ENCODE results near the gene VWA5B1. TPM values are rescaled to one million over a fixed set of nuclear protein-coding genes. Genes with fewer than 3 reads are reported as not detected.

The VWA5B1 gene
- total RNA-seq (2012; rRNA removed): not detected in 2 replicates

GRCh38 chr1:20290624-20291597 is at the start of gene VWA5B1:
VWA5B1 (plus strand) TSS chr1:20290875; CDS start chr1:20310602, 19,727 bp downstream.
- Histone ChIP-seq H3K9ac (ENCODE audit: low read depth, low read length) (no peak within 1 kb of the TSS), H3K36me3 (ENCODE audit: insufficient read depth, low read length) (no peaks in the 10 kb centered on the region), H3K4me2 (ENCODE audit: low read length) (no peak within 1 kb of the TSS), H3K4me3 (ENCODE audit: low read length) (no peak within 1 kb of the TSS), H3K9me3 (replicated peaks; ENCODE audit: low read length) (no peaks in the 10 kb centered on the region), H3K27me3 (ENCODE audit: control insufficient read depth, insufficient read depth, low read length) (peaks cover 49% of the 10 kb centered on the region), H3K4me1 (ENCODE audit: control insufficient read depth, insufficient read depth, low read length) (no peaks in the 10 kb centered on the region)

GRCh38 chr1:20242890-20243479 is 47.7 kb upstream of the VWA5B1 start:
- no peak overlapping the region for H3K4me2 ChIP-seq (ENCODE audit: low read length)
- H3K27me3 ChIP-seq (ENCODE audit: control insufficient read depth, insufficient read depth, low read length): peaks cover 34% of the 10 kb centered on the region
- no peaks in the 10 kb centered on the region for H3K9me3 ChIP-seq (replicated peaks; ENCODE audit: low read length)
- H3K4me1 ChIP-seq (ENCODE audit: control insufficient read depth, insufficient read depth, low read length): no peaks in the 10 kb centered on the region
- H3K9ac ChIP-seq (ENCODE audit: low read depth, low read length): no peak overlapping the region
- no peak overlapping the region for H3K4me3 ChIP-seq (ENCODE audit: low read length)
- H3K36me3 ChIP-seq (ENCODE audit: insufficient read depth, low read length): no peaks in the 10 kb centered on the region

GRCh38 chr1:20248971-20249612 is 41.6 kb upstream of the VWA5B1 start:
- no peaks in the 10 kb centered on the region for H3K36me3 ChIP-seq (ENCODE audit: insufficient read depth, low read length)
- H3K27me3 ChIP-seq (ENCODE audit: control insufficient read depth, insufficient read depth, low read length): peaks cover 11% of the 10 kb centered on the region
- no peaks in the 10 kb centered on the region for H3K4me1 ChIP-seq (ENCODE audit: control insufficient read depth, insufficient read depth, low read length)
- H3K9me3 ChIP-seq (replicated peaks; ENCODE audit: low read length): no peaks in the 10 kb centered on the region
- no peak overlapping the region for H3K4me2 ChIP-seq (ENCODE audit: low read length)
- H3K9ac ChIP-seq (ENCODE audit: low read depth, low read length): no peak overlapping the region
- no peak overlapping the region for H3K4me3 ChIP-seq (ENCODE audit: low read length)

GRCh38 chr1:20250340-20250989 is 40.2 kb upstream of the VWA5B1 start:
- H3K4me2 ChIP-seq (ENCODE audit: low read length): no peak overlapping the region
- peaks cover 2% of the 10 kb centered on the region for H3K4me1 ChIP-seq (ENCODE audit: control insufficient read depth, insufficient read depth, low read length)
- H3K9me3 ChIP-seq (replicated peaks; ENCODE audit: low read length): no peaks in the 10 kb centered on the region
- H3K4me3 ChIP-seq (ENCODE audit: low read length): no peak overlapping the region
- no peaks in the 10 kb centered on the region for H3K36me3 ChIP-seq (ENCODE audit: insufficient read depth, low read length)
- peaks cover 7% of the 10 kb centered on the region for H3K27me3 ChIP-seq (ENCODE audit: control insufficient read depth, insufficient read depth, low read length)
- no peak overlapping the region for H3K9ac ChIP-seq (ENCODE audit: low read depth, low read length)

- Histone ChIP-seq H3K4me1 (ENCODE audit: control insufficient read depth, insufficient read depth, low read length) (peaks cover 8% of the 10 kb centered on the region), H3K4me2 (ENCODE audit: low read length) (no peak overlapping the region), H3K27me3 (ENCODE audit: control insufficient read depth, insufficient read depth, low read length) (peaks cover 6% of the 10 kb centered on the region), H3K36me3 (ENCODE audit: insufficient read depth, low read length) (no peaks in the 10 kb centered on the region), H3K4me3 (ENCODE audit: low read length) (no peak overlapping the region), H3K9me3 (replicated peaks; ENCODE audit: low read length) (no peaks in the 10 kb centered on the region), H3K9ac (ENCODE audit: low read depth, low read length) (no peak overlapping the region)
Measured at GRCh38 chr1:20252587-20252986, 38.1 kb upstream of the VWA5B1 start.

- Histone ChIP-seq H3K4me2 (ENCODE audit: low read length) (peak overlapping the region; percentile 44), H3K36me3 (ENCODE audit: insufficient read depth, low read length) (no peaks in the 10 kb centered on the region), H3K9me3 (replicated peaks; ENCODE audit: low read length) (no peaks in the 10 kb centered on the region), H3K4me1 (ENCODE audit: control insufficient read depth, insufficient read depth, low read length) (peaks cover 8% of the 10 kb centered on the region), H3K9ac (ENCODE audit: low read depth, low read length) (no peak overlapping the region), H3K4me3 (ENCODE audit: low read length) (peak overlapping the region; percentile 7), H3K27me3 (ENCODE audit: control insufficient read depth, insufficient read depth, low read length) (peaks cover 21% of the 10 kb centered on the region)
Measured at GRCh38 chr1:20255666-20256065, 35.0 kb upstream of the VWA5B1 start.

GRCh38 chr1:20259646-20260045 is 31.0 kb upstream of the VWA5B1 start:
- Histone ChIP-seq H3K27me3 (ENCODE audit: control insufficient read depth, insufficient read depth, low read length) (peaks cover 32% of the 10 kb centered on the region), H3K4me1 (ENCODE audit: control insufficient read depth, insufficient read depth, low read length) (peaks cover 8% of the 10 kb centered on the region), H3K9me3 (replicated peaks; ENCODE audit: low read length) (no peaks in the 10 kb centered on the region), H3K4me2 (ENCODE audit: low read length) (no peak overlapping the region), H3K9ac (ENCODE audit: low read depth, low read length) (no peak overlapping the region), H3K4me3 (ENCODE audit: low read length) (no peak overlapping the region), H3K36me3 (ENCODE audit: insufficient read depth, low read length) (no peaks in the 10 kb centered on the region)

- Histone ChIP-seq H3K36me3 (ENCODE audit: insufficient read depth, low read length) (no peaks in the 10 kb centered on the region), H3K9me3 (replicated peaks; ENCODE audit: low read length) (no peaks in the 10 kb centered on the region), H3K27me3 (ENCODE audit: control insufficient read depth, insufficient read depth, low read length) (peaks cover 42% of the 10 kb centered on the region), H3K4me3 (ENCODE audit: low read length) (no peak overlapping the region), H3K4me1 (ENCODE audit: control insufficient read depth, insufficient read depth, low read length) (no peaks in the 10 kb centered on the region), H3K9ac (ENCODE audit: low read depth, low read length) (no peak overlapping the region), H3K4me2 (ENCODE audit: low read length) (no peak overlapping the region)
Measured at GRCh38 chr1:20261095-20261494, 29.6 kb upstream of the VWA5B1 start.

- no peak overlapping the region for H3K4me3 ChIP-seq (ENCODE audit: low read length)
- H3K9me3 ChIP-seq (replicated peaks; ENCODE audit: low read length): no peaks in the 10 kb centered on the region
- H3K9ac ChIP-seq (ENCODE audit: low read depth, low read length): no peak overlapping the region
- H3K4me2 ChIP-seq (ENCODE audit: low read length): no peak overlapping the region
- H3K4me1 ChIP-seq (ENCODE audit: control insufficient read depth, insufficient read depth, low read length): no peaks in the 10 kb centered on the region
- H3K36me3 ChIP-seq (ENCODE audit: insufficient read depth, low read length): no peaks in the 10 kb centered on the region
- H3K27me3 ChIP-seq (ENCODE audit: control insufficient read depth, insufficient read depth, low read length): peaks cover 39% of the 10 kb centered on the region
Measured at GRCh38 chr1:20262810-20263534, 27.7 kb upstream of the VWA5B1 start.

- H3K4me3 ChIP-seq (ENCODE audit: low read length): no peak overlapping the region
Measured at GRCh38 chr1:20265250-20265649, 25.4 kb upstream of the VWA5B1 start.

More at GRCh38 chr1:20265250-20265649, 25.4 kb upstream of the VWA5B1 start:
- no peak overlapping the region for H3K4me2 ChIP-seq (ENCODE audit: low read length)
- no peaks in the 10 kb centered on the region for H3K4me1 ChIP-seq (ENCODE audit: control insufficient read depth, insufficient read depth, low read length)
- H3K9me3 ChIP-seq (replicated peaks; ENCODE audit: low read length): no peaks in the 10 kb centered on the region
- H3K27me3 ChIP-seq (ENCODE audit: control insufficient read depth, insufficient read depth, low read length): peaks cover 32% of the 10 kb centered on the region
- H3K36me3 ChIP-seq (ENCODE audit: insufficient read depth, low read length): no peaks in the 10 kb centered on the region
- H3K9ac ChIP-seq (ENCODE audit: low read depth, low read length): no peak overlapping the region
